Activated CD4-positive, alpha-beta memory T cell treated with anti-CD3 and anti-CD28 coated beads, Interleukin-2, amount 10 ng/mL, durations not matched to agents 7 days and 5 days (primary cell): Measurements from ENCODE around the gene VPREB1. TPM values are rescaled to one million over a fixed set of nuclear protein-coding genes. Genes with fewer than 3 reads are reported as not detected.
"Not testable (repeated sequence)": the region's sequence is repeated elsewhere in the genome, so short reads cannot be mapped to it uniquely, and the experiment has no call there.

Experiments
- CTCF ChIA-PET: fragments of 350-600 bp; sonication (Branson Sonifier 250); formaldehyde crosslinking; loops from one replicate; lab custom pipeline; 2021; ENCODE audit warnings: antibody characterized with exemption, inconsistent platforms; lab: Charles Lee
- POLR2A ChIA-PET: fragments of 350-600 bp; sonication (Branson Sonifier 250); formaldehyde crosslinking; loops from one replicate; lab custom pipeline; 2021; ENCODE audit warnings: antibody characterized with exemption; lab: Charles Lee
- DNase-seq: peaks from one replicate; pipeline ENCODE4 v3.0.0-alpha.2; 2020
- H3K27ac Mint-ChIP-seq: one replicate; pipeline ENCODE4 v1.8.0; 2021; ENCODE audit warnings: mild to moderate bottlenecking, mixed read lengths
- H3K27me3 Mint-ChIP-seq: one replicate; pipeline ENCODE4 v1.8.0; 2021; ENCODE audit warnings: mixed read lengths
- H3K36me3 Mint-ChIP-seq: one replicate; pipeline ENCODE4 v1.8.0; 2021; ENCODE audit warnings: low read depth, mixed read lengths
- H3K4me1 Mint-ChIP-seq: one replicate; pipeline ENCODE4 v1.8.0; 2021; ENCODE audit warnings: mixed read lengths
- H3K4me3 Mint-ChIP-seq: one replicate; pipeline ENCODE4 v1.8.0; 2021; ENCODE audit warnings: mild to moderate bottlenecking, mixed read lengths
- H3K9me3 Mint-ChIP-seq: one replicate; pipeline ENCODE4 v1.8.0; 2021; ENCODE audit warnings: mixed read lengths
- total RNA-seq, 2 experiments: library from RNA; stranded (reverse); gene quantifications; one replicate each; pipeline ENCODE4 v1.2.3, GENCODE V29; 2021

The VPREB1 gene
- total RNA-seq, 2 experiments from 2014 or later: not detected

GRCh38 chr22:22241554-22241898 is 3.1 kb upstream of the VPREB1 start:
- Mint-ChIP-seq H3K4me3 (no peak overlapping the region), H3K27ac (no peak overlapping the region), H3K36me3 (no peaks in the 10 kb centered on the region), H3K9me3 (no peaks in the 10 kb centered on the region), H3K4me1 (no peaks in the 10 kb centered on the region), H3K27me3 (peaks cover 4% of the 10 kb centered on the region)
- ChIA-PET CTCF (no interaction called here), POLR2A (no interaction called here)
- DNase-seq: no peak

- no peak overlapping the region for H3K4me3 Mint-ChIP-seq
- peaks cover 4% of the 10 kb centered on the region for H3K27me3 Mint-ChIP-seq
- CTCF ChIA-PET: interaction anchor here (1.1 kb wide), 1 partner anchor 41 kb away, joined by 3 read pairs; no protein-coding TSS in a partner anchor
- no peaks in the 10 kb centered on the region for H3K9me3 Mint-ChIP-seq
- no peaks in the 10 kb centered on the region for H3K36me3 Mint-ChIP-seq
- no peak overlapping the region for H3K27ac Mint-ChIP-seq
- POLR2A ChIA-PET: no interaction called here
- H3K4me1 Mint-ChIP-seq: no peaks in the 10 kb centered on the region
- no peak for DNase-seq
Observed at GRCh38 chr22:22242488-22242887, 2.1 kb upstream of the VPREB1 start.

DNA sequence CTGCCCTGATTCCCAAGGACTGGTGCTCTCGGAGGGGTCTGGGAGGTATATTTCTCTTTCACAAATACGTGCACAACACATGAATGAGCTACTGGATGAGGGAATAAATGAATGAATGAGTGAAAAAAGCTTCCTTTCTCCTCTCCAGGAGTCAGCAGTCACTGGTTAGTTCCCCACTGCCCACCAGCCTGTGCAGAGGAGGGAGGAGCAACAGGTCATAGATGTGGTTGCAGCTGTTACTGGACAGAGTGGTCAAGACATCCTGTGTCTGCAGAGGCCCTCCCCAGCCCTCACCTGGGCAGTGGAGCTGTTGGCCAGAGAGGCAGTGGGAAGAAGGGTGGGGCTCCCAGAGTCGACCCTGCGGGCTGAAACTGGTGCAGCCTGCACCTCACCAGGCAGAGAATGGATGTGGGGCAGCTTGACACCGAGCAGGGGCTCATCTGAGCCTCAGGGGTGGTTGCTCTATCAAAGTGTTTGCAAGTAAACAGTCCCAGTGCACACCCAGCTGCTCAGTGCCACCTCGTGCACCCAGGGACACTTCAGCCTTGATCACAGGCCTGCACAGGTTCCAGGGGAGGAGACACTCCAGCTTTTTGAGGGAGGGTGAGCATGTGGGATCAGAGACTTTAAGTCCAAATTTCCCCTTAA is 1.4 kb upstream of the VPREB1 start:
- H3K4me1 Mint-ChIP-seq: peaks cover 1% of the 10 kb centered on the region

GRCh38 chr22:22245256-22245909 is 797 bp downstream of the VPREB1 start:
- Mint-ChIP-seq H3K4me1 (peaks cover 13% of the 10 kb centered on the region), H3K27ac (no peak overlapping the region), H3K27me3 (no peaks in the 10 kb centered on the region), H3K9me3 (no peaks in the 10 kb centered on the region), H3K36me3 (no peaks in the 10 kb centered on the region), H3K4me3 (no peak overlapping the region)
- POLR2A ChIA-PET: no interaction called here
- CTCF ChIA-PET: interaction anchor here (1.6 kb wide), 1 partner anchor 9 kb away, joined by 5 read pairs; no protein-coding TSS in a partner anchor
- no peak for DNase-seq

More for the DNA sequence above, 1.4 kb upstream of the VPREB1 start:
- no peaks in the 10 kb centered on the region for H3K9me3 Mint-ChIP-seq
- ChIA-PET POLR2A (interaction anchor here (0.7 kb wide), 1 partner anchor 35 kb away, joined by 3 read pairs; no protein-coding TSS in a partner anchor), CTCF (interaction anchor here (1.1 kb wide), 1 partner anchor 42 kb away, joined by 3 read pairs; no protein-coding TSS in a partner anchor)
- no peak overlapping the region for H3K4me3 Mint-ChIP-seq
- H3K27ac Mint-ChIP-seq: no peak overlapping the region
- no peaks in the 10 kb centered on the region for H3K36me3 Mint-ChIP-seq
- no peak for DNase-seq
- H3K27me3 Mint-ChIP-seq: peaks cover 4% of the 10 kb centered on the region

DNA sequence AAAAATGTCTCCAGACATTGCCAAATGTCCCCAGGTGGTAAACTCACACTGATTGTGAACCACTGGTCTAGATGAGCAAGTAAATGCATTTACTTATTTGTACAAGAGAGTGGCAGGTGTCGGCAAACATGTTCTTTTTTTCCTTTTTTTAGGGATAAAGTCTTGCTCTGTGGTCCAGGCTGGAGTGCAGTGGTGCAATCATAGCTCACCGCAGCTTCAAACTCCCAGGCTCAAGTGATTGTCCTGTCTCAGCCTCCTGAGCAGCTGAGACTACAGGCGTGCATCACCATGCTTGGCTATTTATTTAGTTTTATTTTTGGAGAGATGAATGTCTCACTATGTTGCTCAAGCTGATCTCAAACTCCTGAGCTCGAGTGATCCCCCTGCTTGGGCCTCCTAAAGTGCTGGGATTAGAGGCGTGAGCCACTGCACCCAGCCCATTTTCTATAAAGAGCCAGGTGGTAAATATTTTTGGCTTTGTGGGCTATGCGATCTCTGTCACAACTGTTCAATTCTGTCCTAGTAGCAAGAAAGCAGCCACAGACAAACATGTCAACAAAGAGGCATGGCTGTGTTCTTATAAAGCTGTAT is 1.4 kb downstream of the VPREB1 start:
- no peaks in the 10 kb centered on the region for H3K9me3 Mint-ChIP-seq
- DNase-seq: no peak
- CTCF ChIA-PET: interaction anchor here (1.6 kb wide), 1 partner anchor 10 kb away, joined by 5 read pairs; no protein-coding TSS in a partner anchor
- no peaks in the 10 kb centered on the region for H3K27me3 Mint-ChIP-seq
- peaks cover 13% of the 10 kb centered on the region for H3K4me1 Mint-ChIP-seq
- no peaks in the 10 kb centered on the region for H3K36me3 Mint-ChIP-seq
- H3K27ac Mint-ChIP-seq: no peak overlapping the region
- POLR2A ChIA-PET: no interaction called here
- no peak overlapping the region for H3K4me3 Mint-ChIP-seq

GRCh38 chr22:22246706-22247105 is 2.1 kb downstream of the VPREB1 start:
- no peaks in the 10 kb centered on the region for H3K36me3 Mint-ChIP-seq
- no peaks in the 10 kb centered on the region for H3K27me3 Mint-ChIP-seq
- no peak for DNase-seq
- H3K4me3 Mint-ChIP-seq: no peak overlapping the region
- ChIA-PET CTCF (interaction anchor here (1.6 kb wide), 1 partner anchor 11 kb away, joined by 5 read pairs; no protein-coding TSS in a partner anchor), POLR2A (no interaction called here)
- no peaks in the 10 kb centered on the region for H3K9me3 Mint-ChIP-seq
- peaks cover 13% of the 10 kb centered on the region for H3K4me1 Mint-ChIP-seq
- H3K27ac Mint-ChIP-seq: no peak overlapping the region

- Mint-ChIP-seq H3K36me3 (no peaks in the 10 kb centered on the region), H3K4me1 (peaks cover 13% of the 10 kb centered on the region), H3K27me3 (no peaks in the 10 kb centered on the region), H3K4me3 (no peak overlapping the region), H3K27ac (peak overlapping the region; percentile 2), H3K9me3 (no peaks in the 10 kb centered on the region)
- ChIA-PET CTCF (interaction anchor here (0.9 kb wide), 1 partner anchor 13 kb away, joined by 3 read pairs; no protein-coding TSS in a partner anchor), POLR2A (interaction anchor here (1.5 kb wide), 1 partner anchor 38 kb away, joined by 4 read pairs; no protein-coding TSS in a partner anchor)
- peak; percentile 29 for DNase-seq
Observed at GRCh38 chr22:22248878-22249277, 4.3 kb downstream of the VPREB1 start.

DNA sequence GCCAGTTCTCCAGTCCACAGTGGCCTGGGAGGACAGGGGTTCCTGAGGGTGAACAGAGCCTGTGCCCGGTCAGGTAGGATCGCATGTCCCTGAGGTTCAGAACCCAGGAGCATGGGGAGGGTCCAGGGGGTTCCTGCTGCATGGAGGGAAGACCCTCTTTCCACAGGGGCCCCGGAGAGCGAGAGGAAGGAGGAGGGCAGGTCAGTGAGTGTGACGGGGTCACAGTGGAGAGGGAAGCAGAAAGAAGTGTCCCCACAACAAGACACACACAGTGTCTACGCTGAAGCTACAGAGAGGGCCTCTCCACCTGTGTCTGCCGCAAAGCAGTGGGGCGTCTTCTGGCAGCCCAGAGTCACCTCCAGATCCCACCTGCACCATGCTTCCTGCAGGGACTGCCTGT is 6.1 kb downstream of the VPREB1 start:
- POLR2A ChIA-PET, CTCF ChIA-PET, H3K27ac Mint-ChIP-seq, H3K36me3 Mint-ChIP-seq, H3K27me3 Mint-ChIP-seq, DNase-seq, H3K9me3 Mint-ChIP-seq, H3K4me3 Mint-ChIP-seq: not testable (repeated sequence)
- H3K4me1 Mint-ChIP-seq: peaks cover 13% of the 10 kb centered on the region

- H3K36me3 Mint-ChIP-seq, H3K4me3 Mint-ChIP-seq, H3K9me3 Mint-ChIP-seq, POLR2A ChIA-PET, H3K27ac Mint-ChIP-seq, CTCF ChIA-PET, H3K4me1 Mint-ChIP-seq, H3K27me3 Mint-ChIP-seq, DNase-seq: not testable (repeated sequence)
Observed at GRCh38 chr22:22256133-22256532, 11.5 kb downstream of the VPREB1 start.

- CTCF ChIA-PET, DNase-seq, H3K4me1 Mint-ChIP-seq, H3K4me3 Mint-ChIP-seq, H3K27ac Mint-ChIP-seq, H3K9me3 Mint-ChIP-seq, H3K36me3 Mint-ChIP-seq, POLR2A ChIA-PET, H3K27me3 Mint-ChIP-seq: not testable (repeated sequence)
Observed at GRCh38 chr22:22258597-22259415, 14.2 kb downstream of the VPREB1 start.

GRCh38 chr22:22260169-22260568 is 15.6 kb downstream of the VPREB1 start:
- H3K4me1 Mint-ChIP-seq, H3K9me3 Mint-ChIP-seq, CTCF ChIA-PET, H3K27me3 Mint-ChIP-seq, DNase-seq, H3K27ac Mint-ChIP-seq, H3K4me3 Mint-ChIP-seq, POLR2A ChIA-PET, H3K36me3 Mint-ChIP-seq: not testable (repeated sequence)

- DNase-seq, H3K27me3 Mint-ChIP-seq, H3K9me3 Mint-ChIP-seq, POLR2A ChIA-PET, H3K36me3 Mint-ChIP-seq, H3K4me3 Mint-ChIP-seq, H3K4me1 Mint-ChIP-seq, H3K27ac Mint-ChIP-seq, CTCF ChIA-PET: not testable (repeated sequence)
Observed at GRCh38 chr22:22260586-22260985, 16.0 kb downstream of the VPREB1 start.
